SKM-1 treated with dmso at 0.1 percent for 144 hours (cell line): Measurements from ENCODE around the gene PDCD1.
"Not testable (repeated sequence)": the region's sequence is repeated elsewhere in the genome, so short reads cannot be mapped to it uniquely, and the experiment has no call there.

ENCODE experiments used
- DNase-seq: peaks from one replicate; lab custom pipeline; 2025; ENCODE audit not compliant: unreplicated experiment; lab: John Stamatoyannopoulos, UW

The PDCD1 gene

GRCh38 chr2:241858206-241859016, at the start of gene PDCD1:
Gene PDCD1 (minus strand): TSS chr2:241858894. CDS start chr2:241858838, 56 bp downstream.
- no peak for DNase-seq

DNA sequence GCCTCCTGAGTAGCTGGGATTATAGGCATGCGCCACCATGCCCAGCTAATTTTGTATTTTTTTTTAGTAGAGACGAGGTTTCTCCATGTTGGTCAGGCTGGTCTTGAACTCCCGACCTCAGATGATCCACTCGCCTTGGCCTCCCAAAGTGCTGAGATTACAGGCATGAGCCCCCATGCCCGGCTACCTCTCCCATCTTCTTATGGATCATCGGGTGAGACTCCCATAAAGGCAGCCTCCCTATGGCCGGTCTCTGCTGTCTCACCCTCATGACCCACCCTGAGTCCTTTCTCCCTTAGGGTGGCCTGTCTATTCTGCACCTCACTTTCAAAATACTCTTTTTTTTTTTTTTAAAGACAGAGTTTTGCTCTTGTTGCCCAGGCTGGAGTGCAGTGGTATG, 49.1 kb upstream of the PDCD1 start:
- DNase-seq = not testable (repeated sequence)

DNA sequence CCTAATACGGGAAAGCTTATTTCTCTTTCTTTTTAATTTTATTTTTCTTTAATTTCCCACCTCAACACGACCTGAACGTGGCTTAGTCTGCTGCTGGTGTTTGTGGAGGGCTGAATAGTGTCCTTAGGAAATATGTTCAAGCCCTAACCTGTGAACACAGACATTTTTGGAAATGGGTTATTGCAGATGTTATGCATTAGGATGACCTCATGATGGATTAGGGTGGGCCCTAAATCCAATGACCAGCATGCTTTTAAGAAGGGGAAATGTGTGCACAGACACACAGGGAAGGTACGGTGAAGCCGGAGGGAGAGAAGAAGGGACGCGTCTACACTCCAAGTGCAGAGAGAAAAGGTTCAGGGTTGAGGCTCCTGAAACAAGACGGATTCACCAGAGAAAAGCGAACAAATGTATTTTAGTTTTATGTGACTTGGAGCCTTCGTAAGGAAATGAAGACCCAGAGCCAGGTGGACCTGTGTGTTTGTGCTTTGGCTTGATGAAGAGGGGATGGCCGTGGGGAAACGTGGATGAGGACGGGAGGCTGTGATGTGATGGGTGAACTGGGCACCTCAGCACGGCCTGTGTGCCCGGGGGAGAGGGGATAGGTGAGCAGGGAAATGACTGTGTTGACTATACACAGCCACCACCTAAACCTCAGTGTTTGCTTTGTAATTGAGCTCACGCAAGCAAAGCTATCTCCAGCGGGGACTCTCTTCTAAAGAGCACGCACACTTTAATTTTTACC, 48.3 kb upstream of the PDCD1 start:
- no peak for DNase-seq

DNA sequence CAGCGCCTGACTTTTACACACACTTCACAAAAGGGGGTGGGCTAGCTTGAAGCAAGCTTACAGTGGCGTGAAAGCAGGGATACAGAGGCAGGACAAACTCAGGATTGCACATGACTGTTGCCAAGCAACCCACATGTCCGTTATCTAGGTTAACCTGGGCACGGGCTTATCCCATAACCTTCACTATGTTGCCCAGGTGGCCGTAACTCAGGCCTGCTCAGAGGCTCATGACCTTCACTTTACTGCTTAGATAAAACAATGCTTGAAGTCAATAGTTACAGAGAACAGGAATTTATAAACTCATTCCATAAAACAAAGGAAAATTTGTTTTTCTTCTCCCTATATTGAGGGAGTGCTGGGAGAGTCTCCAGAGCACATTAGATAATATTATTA, 47.7 kb upstream of the PDCD1 start:
- not testable (repeated sequence) for DNase-seq

DNA sequence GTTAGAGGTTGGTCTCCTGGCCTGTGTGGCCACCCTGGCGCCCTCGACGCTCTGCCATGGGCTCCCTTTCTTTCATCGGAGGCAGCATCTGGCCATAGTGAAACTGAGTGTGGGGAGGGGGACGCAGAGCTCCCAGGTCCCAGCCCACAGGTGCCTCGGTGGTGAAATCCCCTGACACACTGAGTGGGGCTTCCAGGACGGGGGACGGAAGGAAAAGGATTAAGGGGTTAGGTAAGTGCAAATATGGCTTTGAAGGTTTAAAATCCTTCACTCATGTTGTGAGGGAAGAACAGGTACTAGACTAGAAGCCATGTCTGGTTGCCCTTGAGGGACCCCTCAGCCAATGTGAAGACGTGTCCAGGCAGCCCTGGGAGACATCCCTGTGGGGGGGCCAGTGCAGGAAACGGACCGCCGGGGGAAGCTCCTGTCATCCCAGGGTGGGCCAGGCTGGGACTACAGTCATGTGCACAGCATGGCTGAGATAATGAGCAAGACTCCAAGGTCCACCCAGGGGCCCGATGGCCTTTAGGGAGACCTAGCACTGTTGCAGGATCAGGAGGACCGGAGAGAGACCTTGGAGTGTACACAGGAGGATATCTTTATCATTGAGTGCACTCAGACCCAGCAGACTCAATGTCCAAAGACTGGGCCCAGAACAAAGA, 47.2 kb upstream of the PDCD1 start:
- DNase-seq = no peak

DNA sequence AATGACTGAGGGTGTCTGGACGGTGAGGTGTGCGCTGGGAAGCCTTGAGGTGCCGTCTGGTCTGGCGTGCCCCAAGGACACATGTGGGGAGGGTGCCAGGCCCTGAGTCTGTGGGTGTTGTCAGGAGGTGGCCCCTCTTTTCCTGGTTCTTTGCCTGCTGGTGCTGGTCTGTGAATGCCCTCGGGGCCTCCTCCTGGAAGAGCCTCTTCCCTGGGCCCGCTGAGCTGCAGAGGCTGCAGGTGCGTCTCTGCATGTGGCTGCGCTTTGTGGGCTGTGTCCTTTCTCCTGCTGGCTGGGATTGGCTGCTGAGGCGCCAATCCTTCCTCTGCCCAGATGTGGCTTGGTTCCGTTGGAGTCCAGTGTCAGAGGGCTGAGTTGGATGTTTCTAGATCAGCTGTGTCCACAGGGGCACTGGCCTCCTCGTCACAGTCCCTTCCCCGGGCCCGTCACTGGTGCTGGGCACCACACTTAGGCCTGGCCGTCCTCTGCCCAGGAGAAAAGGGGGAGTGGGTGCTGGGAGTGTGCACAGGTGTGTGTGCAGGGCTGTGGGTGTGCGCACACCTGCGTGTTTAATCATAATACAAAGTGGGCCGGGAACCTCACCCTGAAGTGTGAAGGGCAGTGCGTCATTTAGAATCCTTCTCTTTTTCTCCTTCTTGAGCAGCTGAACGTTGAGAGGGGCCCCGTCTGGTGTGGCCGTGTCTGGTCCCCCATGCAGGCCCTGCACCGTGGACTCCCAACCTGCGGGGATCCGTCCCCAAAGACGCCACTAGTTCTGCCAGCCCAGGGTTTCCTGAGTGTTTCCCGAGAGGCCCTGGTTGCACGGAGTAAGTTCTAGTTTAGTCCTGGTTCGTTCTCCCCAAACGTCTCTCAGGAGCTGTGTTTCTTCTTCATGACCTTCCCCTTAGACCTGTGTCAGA, 46.4 kb upstream of the PDCD1 start:
- DNase-seq = no peak

DNA sequence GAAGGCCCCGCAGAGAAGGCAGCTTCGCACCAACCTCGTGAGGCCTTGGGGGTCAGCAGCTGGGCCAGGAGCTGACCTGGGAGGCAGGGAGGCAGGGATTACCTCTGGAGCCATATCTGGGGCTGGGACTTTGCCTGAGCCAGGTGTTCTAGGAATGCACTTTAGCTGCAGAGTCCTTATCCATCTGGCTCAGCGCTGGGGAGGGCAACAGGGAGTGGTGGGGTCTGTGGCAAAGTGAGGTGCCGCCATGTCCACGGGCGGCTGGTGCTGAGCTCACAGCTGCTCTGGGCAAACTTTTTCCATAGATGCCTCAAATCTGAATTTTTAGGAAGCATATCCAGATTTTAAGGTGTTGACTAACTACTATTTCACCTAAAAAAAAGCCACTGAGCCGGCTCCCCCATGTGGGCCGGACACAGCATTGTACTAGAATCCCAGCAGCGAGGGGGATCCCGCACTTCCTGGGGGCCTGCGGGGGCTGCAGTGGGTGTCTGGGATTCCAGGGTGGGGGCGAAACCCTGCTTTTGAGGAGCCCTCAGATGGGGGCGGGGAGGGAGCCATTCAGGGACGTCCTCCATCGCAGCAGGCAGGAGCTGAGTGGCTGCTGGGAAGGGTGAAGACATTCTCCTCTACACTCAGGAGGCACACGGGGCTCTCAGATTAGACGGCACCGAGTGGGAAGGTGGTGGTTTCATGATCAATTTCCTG, 45.5 kb upstream of the PDCD1 start:
- no peak for DNase-seq

- DNase-seq = no peak
Measured at GRCh38 chr2:241903121-241904010, 44.7 kb upstream of the PDCD1 start.

DNA sequence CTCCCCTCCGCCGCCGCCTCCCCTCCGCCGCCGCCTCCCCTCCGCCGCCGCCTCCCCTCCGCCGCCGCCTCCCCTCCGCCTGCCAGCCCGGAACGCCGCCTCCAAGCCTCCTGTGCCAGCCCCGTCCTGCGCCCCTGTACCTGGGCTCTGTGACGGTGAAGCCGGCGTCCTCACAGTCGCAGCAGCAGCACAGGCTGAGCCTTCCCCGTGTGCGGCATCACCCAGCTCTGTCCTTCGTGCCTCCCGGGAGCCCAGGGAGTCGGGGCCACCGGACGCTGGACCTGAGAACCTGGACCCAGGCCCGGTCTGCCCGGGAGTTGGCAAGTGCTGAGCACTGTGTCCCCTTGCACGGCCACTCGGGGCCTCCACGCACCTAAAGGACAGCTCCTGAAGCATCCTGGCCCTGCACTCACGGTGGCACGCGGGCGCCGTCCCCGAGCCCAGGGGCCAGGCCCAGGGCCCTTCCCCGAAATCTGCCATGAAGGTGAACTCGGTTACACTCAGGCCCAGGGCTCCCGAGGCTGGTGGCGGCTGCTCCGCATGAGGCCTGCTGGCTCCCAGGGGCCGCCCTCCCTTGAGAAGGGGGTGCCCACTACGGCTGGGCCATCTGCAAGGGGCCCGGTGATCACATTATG, 43.8 kb upstream of the PDCD1 start:
- no peak for DNase-seq

- DNase-seq = no peak
Measured at GRCh38 chr2:241901500-241902351, 43.0 kb upstream of the PDCD1 start.

- DNase-seq = no peak
Measured at GRCh38 chr2:241901018-241901380, 42.3 kb upstream of the PDCD1 start.

DNA sequence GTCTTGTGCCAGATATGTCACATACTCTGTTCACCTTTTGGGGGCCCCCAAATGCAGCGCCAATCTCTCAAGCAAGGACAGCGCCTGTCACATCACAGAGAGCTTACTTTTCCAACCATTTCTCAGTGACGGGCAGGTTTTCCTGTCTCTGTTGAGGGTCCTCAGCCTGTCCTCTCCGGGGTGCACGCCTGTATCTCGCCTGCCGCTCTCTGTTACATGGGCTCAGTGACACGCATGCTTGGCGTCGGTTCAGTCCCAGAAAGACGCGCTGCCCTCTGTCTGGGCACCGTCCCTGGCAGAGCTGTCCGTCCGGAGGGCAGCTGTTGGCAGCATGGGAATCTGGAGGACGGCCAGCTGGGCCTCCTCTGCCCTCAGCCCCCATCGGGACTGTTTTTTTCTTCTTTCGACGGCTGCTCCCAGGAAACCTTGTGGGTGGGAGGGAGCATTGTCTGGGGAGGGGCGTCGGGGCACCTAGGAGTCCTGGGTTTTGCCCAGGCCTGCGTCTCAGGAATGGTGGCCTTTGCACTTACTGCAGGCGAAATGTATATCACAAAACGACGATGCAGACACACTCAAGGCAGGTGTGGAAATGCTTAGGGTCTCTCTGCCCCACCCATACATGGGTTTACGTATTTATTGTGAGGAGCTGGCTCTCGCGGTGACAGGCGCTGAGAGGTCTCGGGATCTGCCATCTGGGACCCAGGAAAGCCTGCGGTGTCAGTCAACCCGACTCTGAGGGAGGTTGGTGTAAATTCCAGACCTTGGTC, 41.7 kb upstream of the PDCD1 start:
- DNase-seq = no peak

GRCh38 chr2:241898463-241899270, 40.0 kb upstream of the PDCD1 start:
- DNase-seq = no peak

DNA sequence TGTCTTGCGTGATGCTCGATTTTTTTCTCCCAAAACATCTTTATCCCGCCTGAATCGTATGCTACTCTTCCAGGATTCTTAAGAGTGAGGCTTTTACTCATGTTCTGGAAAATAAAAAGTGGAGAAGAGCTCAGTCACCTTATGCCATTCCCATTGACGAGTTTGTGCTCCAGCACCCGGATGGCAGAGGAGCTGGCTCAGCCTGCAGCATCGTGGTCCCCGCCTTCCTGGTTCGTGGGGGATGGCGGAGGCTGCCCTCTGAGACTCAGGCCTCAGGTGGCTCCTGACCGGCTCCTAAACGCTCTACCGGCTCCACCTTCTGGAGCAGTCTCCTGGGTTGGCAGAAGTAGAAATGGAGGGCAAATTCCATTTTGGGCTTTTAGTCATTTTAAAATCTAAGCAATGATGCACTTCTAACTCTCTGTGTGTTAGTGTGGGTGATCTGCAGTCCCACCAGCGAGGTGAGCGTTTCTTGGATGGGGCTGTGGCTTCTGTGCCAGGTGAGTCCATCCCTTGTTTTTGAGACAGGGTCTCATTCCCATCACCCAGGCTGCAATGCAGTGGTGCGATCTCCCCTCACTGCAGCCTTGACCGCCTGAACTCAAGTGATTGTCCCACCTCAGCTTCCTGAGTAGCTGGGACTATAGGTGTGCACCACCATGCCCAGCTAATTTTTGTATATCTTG, 38.7 kb upstream of the PDCD1 start:
- no peak for DNase-seq

- DNase-seq = no peak
Measured at GRCh38 chr2:241896746-241897201, 38.1 kb upstream of the PDCD1 start.
